Left lung (tissue), 10 donors: Measurements from ENCODE around the gene NRXN2. TPM values are rescaled to one million over a fixed set of nuclear protein-coding genes. Genes with fewer than 3 reads are reported as not detected.
A peak's percentile ranks its signal among the peaks of the same experiment; 100 is the strongest.

Experiments used
- ATAC-seq: fragments of 200-7000 bp; cut with Tn5 transposase; one replicate; pipeline ENCODE4 v1.9.1; 2020; ENCODE audit warnings: moderate library complexity
- DNase-seq, 4 donors: peaks; one replicate each; pipeline ENCODE4 v3.0.0-alpha.2; 2013 to 2020
- H3K27ac ChIP-seq, 2 donors: fragments of 200-600 bp; sonication (generic) in 1 of 2; one replicate each; pipeline versions ENCODE4 v1.5.0 to v1.8.0; 2020 to 2021
- H3K27me3 ChIP-seq, 2 donors: fragments of 200-600 bp; sonication (generic) in 1 of 2; one replicate each; pipeline versions ENCODE4 v1.5.0 to v1.8.0; 2020 to 2021
- H3K36me3 ChIP-seq, 2 donors: fragments of 200-600 bp; sonication (generic) in 1 of 2; one replicate each; pipeline versions ENCODE4 v1.5.0 to v1.8.0; 2020 to 2021
- H3K4me1 ChIP-seq, 2 donors: fragments of 200-600 bp; one replicate each; pipeline ENCODE4 v1.8.0; 2021
- H3K4me3 ChIP-seq, 2 donors: fragments of 200-600 bp; sonication (generic) in 1 of 2; one replicate each; pipeline versions ENCODE4 v1.5.0 to v1.8.0; 2020 to 2021; ENCODE audit warnings: mild to moderate bottlenecking in 1 of 2
- H3K9me3 ChIP-seq, 2 donors: fragments of 200-600 bp; sonication (generic) in 1 of 2; one replicate each; pipeline versions ENCODE4 v1.5.0 to v1.8.0; 2020 to 2021
- intact Hi-C, 2 donors: fragments of 100-400 bp; cut with DNase I; formaldehyde crosslinking; loops; one replicate each; pipeline versions ENCODE4 v1.11.2 to v1.14.2; 2022
- polyA plus RNA-seq, 6 donors: library from polyadenylated mRNA; unstranded; fragments of 120-200 nt; gene quantifications; one replicate each; pipeline ENCODE4 v1.2.1, GENCODE V29; 2013; ENCODE audit not compliant: insufficient read length in 6 of 6
- total RNA-seq, 2 donors: library from RNA; stranded (reverse); fragmentation: NEBNext Ultra II Directional; extraction: Animal tissue kit (Norgen Biotek cat#: 25700); gene quantifications; one replicate each; pipeline ENCODE4 v1.2.1, GENCODE V29; 2021
- TF ChIP-seq, protein P1 (sequence below), 2 donors: fragments of 200-600 bp; sonication (generic) in 1 of 2; IDR thresholded peaks; one replicate each; pipeline versions ENCODE4 v1.5.0 to v1.8.0; 2021; ENCODE audit warnings: antibody characterized with exemption in 2 of 2
- donor health status: DM: no; HTN: yes; CAD: no.
- donor health status: DM: no; HTN: no; CAD: no.

Gene NRXN2
- total and polyA plus RNA-seq, 8 donors: 3.5 to 15.0 (median 10.4) TPM

DNA sequence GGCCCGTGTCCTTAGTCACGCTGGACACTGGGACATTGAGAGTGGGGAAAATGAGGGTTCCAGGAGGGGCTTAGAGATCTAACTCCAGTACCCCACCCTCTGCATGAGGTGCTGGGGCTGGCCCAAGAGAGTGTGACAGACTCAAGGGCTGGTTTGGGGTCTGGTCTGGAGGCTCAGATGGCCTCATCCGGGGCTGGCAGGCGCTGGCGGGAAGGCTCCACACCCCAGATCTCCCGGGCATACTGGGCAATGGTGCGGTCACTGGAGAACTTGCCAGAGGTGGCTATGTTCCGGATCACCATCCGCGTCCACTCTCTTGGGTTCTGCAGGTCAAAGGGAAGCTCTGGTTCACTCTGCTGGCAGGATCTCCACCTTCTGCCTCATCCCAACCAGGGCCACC lies 23.5 kb upstream of the NRXN2 start:
- Histone ChIP-seq H3K36me3 (peaks cover 0 to 5% of the 10 kb centered on the region in 2 donors), H3K27me3 (peaks cover 5 to 46% of the 10 kb centered on the region in 2 donors), H3K4me1 (peaks cover 27 to 47% of the 10 kb centered on the region in 2 donors), H3K27ac (peak overlapping the region; percentile 88 to 99), H3K9me3 (no peaks in the 10 kb centered on the region), H3K4me3 (no peak overlapping the region)
- intact Hi-C loops: no loop called here
- TF ChIP-seq, protein P1, sequence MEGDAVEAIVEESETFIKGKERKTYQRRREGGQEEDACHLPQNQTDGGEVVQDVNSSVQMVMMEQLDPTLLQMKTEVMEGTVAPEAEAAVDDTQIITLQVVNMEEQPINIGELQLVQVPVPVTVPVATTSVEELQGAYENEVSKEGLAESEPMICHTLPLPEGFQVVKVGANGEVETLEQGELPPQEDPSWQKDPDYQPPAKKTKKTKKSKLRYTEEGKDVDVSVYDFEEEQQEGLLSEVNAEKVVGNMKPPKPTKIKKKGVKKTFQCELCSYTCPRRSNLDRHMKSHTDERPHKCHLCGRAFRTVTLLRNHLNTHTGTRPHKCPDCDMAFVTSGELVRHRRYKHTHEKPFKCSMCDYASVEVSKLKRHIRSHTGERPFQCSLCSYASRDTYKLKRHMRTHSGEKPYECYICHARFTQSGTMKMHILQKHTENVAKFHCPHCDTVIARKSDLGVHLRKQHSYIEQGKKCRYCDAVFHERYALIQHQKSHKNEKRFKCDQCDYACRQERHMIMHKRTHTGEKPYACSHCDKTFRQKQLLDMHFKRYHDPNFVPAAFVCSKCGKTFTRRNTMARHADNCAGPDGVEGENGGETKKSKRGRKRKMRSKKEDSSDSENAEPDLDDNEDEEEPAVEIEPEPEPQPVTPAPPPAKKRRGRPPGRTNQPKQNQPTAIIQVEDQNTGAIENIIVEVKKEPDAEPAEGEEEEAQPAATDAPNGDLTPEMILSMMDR (IDR thresholded peaks at IDR 0.05): no peak
- DNase-seq (no peak), ATAC-seq (no peak)

DNA sequence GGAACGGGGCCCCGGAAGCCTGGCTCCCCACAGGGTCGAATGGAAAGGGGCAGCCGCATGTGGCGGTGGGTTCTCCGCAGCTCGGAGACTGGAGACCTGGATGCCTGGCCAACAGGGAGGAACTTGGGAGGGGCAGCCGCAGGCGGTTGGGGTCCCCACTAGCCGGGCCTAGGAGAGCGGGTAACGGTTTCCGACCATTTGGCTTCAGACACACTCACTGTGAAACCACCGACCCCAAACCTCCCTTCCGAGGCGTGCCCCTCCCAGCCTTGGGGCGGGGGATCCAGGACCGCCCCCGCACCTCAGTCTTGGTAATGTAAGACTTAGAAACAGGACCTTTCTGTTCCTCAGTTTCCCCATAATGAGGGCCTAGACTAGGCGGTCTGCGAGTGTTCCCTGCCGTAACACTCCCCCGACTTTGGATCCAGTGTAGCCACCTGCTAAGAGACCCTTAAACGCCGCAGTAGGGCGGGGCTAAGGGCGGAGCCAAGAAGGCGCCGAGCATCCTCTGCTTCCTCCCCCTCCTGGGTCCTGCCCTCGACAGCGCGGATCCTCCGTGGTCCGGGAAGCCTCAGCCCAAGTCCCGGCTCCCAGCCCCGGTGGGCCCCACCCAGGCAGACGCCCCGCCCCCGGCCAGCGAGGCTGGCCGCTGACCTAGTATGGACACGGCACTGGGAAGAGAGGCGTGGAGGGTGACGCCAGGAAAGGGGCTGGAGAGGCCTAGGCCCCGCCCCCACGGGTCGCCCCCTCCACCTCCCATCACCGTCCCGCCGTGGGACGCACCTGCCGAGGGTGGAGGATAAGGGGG lies 22.7 kb upstream of the NRXN2 start:
- Histone ChIP-seq H3K36me3 (peaks cover 0 to 6% of the 10 kb centered on the region in 2 donors), H3K27me3 (peaks cover 5 to 53% of the 10 kb centered on the region in 2 donors), H3K4me1 (peaks cover 27 to 53% of the 10 kb centered on the region in 2 donors), H3K27ac (peak overlapping the region; percentile 88 to 99), H3K4me3 (peak overlapping the region; percentile 28 to 59), H3K9me3 (no peaks in the 10 kb centered on the region)
- TF ChIP-seq, protein P1 (IDR thresholded peaks at IDR 0.05): no peak
- peak; percentile 54 for ATAC-seq
- DNase-seq: peak; percentile 19 to 95 (median 72)
- intact Hi-C loops: no loop called here

DNA sequence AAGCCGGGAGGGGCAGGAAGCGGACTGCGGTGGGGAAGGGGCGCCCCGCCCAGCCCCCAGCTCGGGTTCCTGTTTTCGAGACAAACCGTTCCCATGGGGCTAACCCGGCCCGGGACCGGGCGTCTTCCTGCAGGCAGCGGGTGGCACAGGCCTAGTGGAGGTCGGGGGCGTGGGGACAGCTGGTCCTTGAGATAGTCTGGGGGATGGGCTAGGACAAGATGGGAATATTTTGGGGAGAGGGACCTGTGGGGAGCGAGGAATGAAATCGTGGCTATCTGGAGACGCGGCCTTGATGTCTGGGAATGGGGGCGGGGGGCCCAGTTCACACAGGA lies 22.2 kb upstream of the NRXN2 start:
- peaks cover 27 to 53% of the 10 kb centered on the region in 2 donors for H3K4me1 ChIP-seq

DNA sequence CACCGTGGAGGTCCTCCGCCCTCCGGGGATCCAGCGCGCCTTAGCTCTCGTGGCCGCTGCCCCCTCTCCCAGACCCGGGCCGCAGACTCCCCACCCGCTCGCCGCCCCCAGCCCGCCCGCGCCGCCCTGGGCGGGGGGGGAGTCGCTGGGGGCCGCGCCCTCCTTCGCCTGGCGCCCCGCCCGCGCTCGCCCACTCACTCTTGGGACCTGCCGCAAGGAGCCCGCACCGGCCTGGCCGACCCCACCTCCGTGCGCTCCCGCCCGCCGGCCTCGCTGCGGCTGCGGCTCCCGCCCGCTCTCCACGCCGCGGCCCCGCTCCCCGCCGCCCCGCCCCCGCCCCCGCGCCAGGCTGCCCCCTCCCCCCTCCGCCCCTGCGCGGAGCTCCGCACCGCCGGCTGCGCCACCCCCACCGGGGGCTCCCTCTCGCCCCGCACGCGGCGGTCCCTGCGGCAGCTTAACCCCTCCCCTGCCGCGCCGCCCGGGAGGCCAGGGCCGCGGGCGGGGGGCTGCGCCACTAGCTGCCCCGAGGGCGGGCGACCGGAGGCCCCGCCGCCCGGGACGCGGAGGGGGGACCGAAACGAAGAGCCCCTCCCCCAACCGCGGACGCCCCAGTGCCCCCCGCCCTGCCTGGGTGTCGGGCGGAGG lies 21.7 kb upstream of the NRXN2 start:
- intact Hi-C loops: no loop called here
- Histone ChIP-seq H3K4me3 (peak overlapping the region; percentile 43 to 59), H3K4me1 (peaks cover 27 to 53% of the 10 kb centered on the region in 2 donors), H3K27me3 (peaks cover 5 to 60% of the 10 kb centered on the region in 2 donors), H3K36me3 (peaks cover 0 to 9% of the 10 kb centered on the region in 2 donors), H3K27ac (peak overlapping the region; percentile 88 to 99), H3K9me3 (no peaks in the 10 kb centered on the region)
- TF ChIP-seq, protein P1 (IDR thresholded peaks at IDR 0.05): no peak
- ATAC-seq (no peak), DNase-seq (peak in 1 of 4 donors; percentile 83)

More for the DNA sequence above, 22.2 kb upstream of the NRXN2 start:
- intact Hi-C loops: no loop called here
- peak; percentile 19 to 97 (median 72) for DNase-seq
- TF ChIP-seq, protein P1 (IDR thresholded peaks at IDR 0.05): no peak
- H3K9me3 ChIP-seq: no peaks in the 10 kb centered on the region
- H3K27me3 ChIP-seq: peaks cover 5 to 59% of the 10 kb centered on the region in 2 donors
- H3K36me3 ChIP-seq: peaks cover 0 to 9% of the 10 kb centered on the region in 2 donors
- H3K27ac ChIP-seq: peak overlapping the region; percentile 88 to 99
- ATAC-seq: peak; percentile 13
- peak overlapping the region; percentile 28 to 59 for H3K4me3 ChIP-seq
